Choroid plexus epithelial cell (primary cell): Measurements from ENCODE around the gene UBE2Q2.

Experiments used
- DNase-seq: peaks from one replicate; pipeline ENCODE4 v3.0.0-alpha.2; 2010; ENCODE audit warnings: low read depth
- H3K4me3 ChIP-seq: 2 replicates; pipeline ENCODE4 v1.5.1; 2011; ENCODE audit warnings: low read depth, mild to moderate bottlenecking, control low read depth, low read length, moderate library complexity
- TF ChIP-seq, protein P1 (sequence below): conservative IDR thresholded peaks from 2 replicates; pipeline ENCODE4 v1.5.1; 2011; ENCODE audit warnings: low read depth, mild to moderate bottlenecking, control low read depth, inconsistent platforms, low read length, moderate library complexity

The UBE2Q2 gene

GRCh38 chr15:75820206-75820605 lies 23.0 kb upstream of the UBE2Q2 start:
- no peak for DNase-seq
- TF ChIP-seq, protein P1, sequence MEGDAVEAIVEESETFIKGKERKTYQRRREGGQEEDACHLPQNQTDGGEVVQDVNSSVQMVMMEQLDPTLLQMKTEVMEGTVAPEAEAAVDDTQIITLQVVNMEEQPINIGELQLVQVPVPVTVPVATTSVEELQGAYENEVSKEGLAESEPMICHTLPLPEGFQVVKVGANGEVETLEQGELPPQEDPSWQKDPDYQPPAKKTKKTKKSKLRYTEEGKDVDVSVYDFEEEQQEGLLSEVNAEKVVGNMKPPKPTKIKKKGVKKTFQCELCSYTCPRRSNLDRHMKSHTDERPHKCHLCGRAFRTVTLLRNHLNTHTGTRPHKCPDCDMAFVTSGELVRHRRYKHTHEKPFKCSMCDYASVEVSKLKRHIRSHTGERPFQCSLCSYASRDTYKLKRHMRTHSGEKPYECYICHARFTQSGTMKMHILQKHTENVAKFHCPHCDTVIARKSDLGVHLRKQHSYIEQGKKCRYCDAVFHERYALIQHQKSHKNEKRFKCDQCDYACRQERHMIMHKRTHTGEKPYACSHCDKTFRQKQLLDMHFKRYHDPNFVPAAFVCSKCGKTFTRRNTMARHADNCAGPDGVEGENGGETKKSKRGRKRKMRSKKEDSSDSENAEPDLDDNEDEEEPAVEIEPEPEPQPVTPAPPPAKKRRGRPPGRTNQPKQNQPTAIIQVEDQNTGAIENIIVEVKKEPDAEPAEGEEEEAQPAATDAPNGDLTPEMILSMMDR: no peak

GRCh38 chr15:75821786-75822345 lies 21.4 kb upstream of the UBE2Q2 start:
- no peak for DNase-seq
- TF ChIP-seq, protein P1: no peak
- no peak overlapping the region for H3K4me3 ChIP-seq

More at GRCh38 chr15:75820206-75820605, 23.0 kb upstream of the UBE2Q2 start:
- no peak overlapping the region for H3K4me3 ChIP-seq

- DNase-seq: no peak
- TF ChIP-seq, protein P1: no peak
- H3K4me3 ChIP-seq: no peak overlapping the region
Measured at GRCh38 chr15:75822685-75823278, 20.5 kb upstream of the UBE2Q2 start.

GRCh38 chr15:75823860-75824613 lies 19.2 kb upstream of the UBE2Q2 start:
- no peak overlapping the region for H3K4me3 ChIP-seq
- no peak for DNase-seq
- TF ChIP-seq, protein P1: no peak

DNA sequence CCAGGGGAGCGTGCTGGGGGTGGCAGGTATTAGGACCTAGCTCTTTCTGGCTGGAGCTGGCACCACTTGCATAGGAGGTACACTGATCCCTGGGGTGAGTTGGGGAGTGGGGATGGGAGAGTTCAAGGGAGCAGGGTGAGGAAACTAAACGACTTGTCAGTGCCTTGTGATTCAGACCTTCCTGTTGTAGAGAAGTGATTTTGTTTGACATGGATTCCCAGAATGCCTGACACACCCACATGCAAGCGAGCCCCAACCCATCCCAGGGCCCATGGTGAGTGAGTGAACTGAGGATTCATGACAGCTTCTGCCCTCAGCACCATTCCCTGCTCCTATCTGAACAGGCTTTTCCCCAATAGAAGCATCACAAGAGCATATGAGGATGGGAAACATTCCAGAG lies 15.6 kb upstream of the UBE2Q2 start:
- no peak for DNase-seq
- no peak overlapping the region for H3K4me3 ChIP-seq
- TF ChIP-seq, protein P1: no peak

- no peak overlapping the region for H3K4me3 ChIP-seq
- DNase-seq: no peak
- TF ChIP-seq, protein P1: no peak
Measured at GRCh38 chr15:75828429-75828828, 14.8 kb upstream of the UBE2Q2 start.
